NCI-H2029 treated with DMSO at 0.1 percent for 48 hours (cell line): Measurements from ENCODE around the gene ATL3.
"Not testable (repeated sequence)": the region's sequence is repeated elsewhere in the genome, so short reads cannot be mapped to it uniquely, and the experiment has no call there.

Source experiments
- DNase-seq: peaks from one replicate; lab custom pipeline; 2025; lab: John Stamatoyannopoulos, UW

Gene ATL3

GRCh38 chr11:63671322-63672155, at the start of gene ATL3:
ATL3 (minus strand) TSS chr11:63671376; CDS start chr11:63671335, 41 bp downstream.
- peak; percentile 84 for DNase-seq

- no peak for DNase-seq
Measured at GRCh38 chr11:63720611-63721010, 49.4 kb upstream of the ATL3 start.

- no peak for DNase-seq
Measured at GRCh38 chr11:63719987-63720386, 48.8 kb upstream of the ATL3 start.

- no peak for DNase-seq
Measured at GRCh38 chr11:63719001-63719400, 47.8 kb upstream of the ATL3 start.

- DNase-seq, result no peak
Measured at GRCh38 chr11:63716046-63716445, 44.9 kb upstream of the ATL3 start.

- no peak for DNase-seq
Measured at GRCh38 chr11:63713766-63714165, 42.6 kb upstream of the ATL3 start.

GRCh38 chr11:63711838-63712237, 40.7 kb upstream of the ATL3 start:
- no peak for DNase-seq

- no peak for DNase-seq
Measured at GRCh38 chr11:63710476-63711217, 39.5 kb upstream of the ATL3 start.

- no peak for DNase-seq
Measured at GRCh38 chr11:63709336-63709884, 38.2 kb upstream of the ATL3 start.

- no peak for DNase-seq
Measured at GRCh38 chr11:63708764-63709163, 37.6 kb upstream of the ATL3 start.

GRCh38 chr11:63705526-63705925, 34.4 kb upstream of the ATL3 start:
- no peak for DNase-seq

GRCh38 chr11:63699896-63700295, 28.7 kb upstream of the ATL3 start:
- DNase-seq, result no peak

GRCh38 chr11:63698976-63699733, 28.0 kb upstream of the ATL3 start:
- DNase-seq, result no peak

- DNase-seq, result no peak
Measured at GRCh38 chr11:63694596-63694995, 23.4 kb upstream of the ATL3 start.

GRCh38 chr11:63687845-63688244, 16.7 kb upstream of the ATL3 start:
- DNase-seq, result no peak

GRCh38 chr11:63686926-63687325, 15.8 kb upstream of the ATL3 start:
- no peak for DNase-seq

- not testable (repeated sequence) for DNase-seq
Measured at GRCh38 chr11:63685158-63685721, 14.1 kb upstream of the ATL3 start.

GRCh38 chr11:63683133-63683991, 12.2 kb upstream of the ATL3 start:
- no peak for DNase-seq

- no peak for DNase-seq
Measured at GRCh38 chr11:63682066-63683021, 11.2 kb upstream of the ATL3 start.
